GM18907 (cell line): ENCODE data around the gene MRPS35.

Source experiments
- ATAC-seq: cut with Tn5 transposase; IDR thresholded peaks from one replicate; pipeline ENCODE4 v1.9.1; 2021; ENCODE audit warnings: mild to moderate bottlenecking, moderate library complexity; ENCODE audit not compliant: unreplicated experiment

MRPS35 gene

GRCh38 chr12:27710592-27711316, at the start of gene MRPS35:
MRPS35 (plus strand) TSS chr12:27710832; CDS start chr12:27710844, 12 bp downstream.
- peak; percentile 98 for ATAC-seq

- ATAC-seq: no peak
Measured at GRCh38 chr12:27665704-27666103, 44.9 kb upstream of the MRPS35 start.

- ATAC-seq: no peak
Measured at GRCh38 chr12:27666510-27666909, 44.1 kb upstream of the MRPS35 start.

GRCh38 chr12:27667540-27667939, 43.1 kb upstream of the MRPS35 start:
- no peak for ATAC-seq

GRCh38 chr12:27672051-27672450, 38.6 kb upstream of the MRPS35 start:
- no peak for ATAC-seq

GRCh38 chr12:27672643-27673042, 38.0 kb upstream of the MRPS35 start:
- no peak for ATAC-seq

- no peak for ATAC-seq
Measured at GRCh38 chr12:27673101-27673718, 37.4 kb upstream of the MRPS35 start.

GRCh38 chr12:27674989-27675388, 35.6 kb upstream of the MRPS35 start:
- no peak for ATAC-seq

- no peak for ATAC-seq
Measured at GRCh38 chr12:27680619-27681018, 30.0 kb upstream of the MRPS35 start.

GRCh38 chr12:27682534-27682933, 28.1 kb upstream of the MRPS35 start:
- no peak for ATAC-seq

- ATAC-seq: no peak
Measured at GRCh38 chr12:27685274-27685673, 25.4 kb upstream of the MRPS35 start.

- ATAC-seq: no peak
Measured at GRCh38 chr12:27686147-27686546, 24.5 kb upstream of the MRPS35 start.

- ATAC-seq: no peak
Measured at GRCh38 chr12:27688671-27689070, 22.0 kb upstream of the MRPS35 start.

- ATAC-seq: no peak
Measured at GRCh38 chr12:27689558-27690180, 21.0 kb upstream of the MRPS35 start.

- no peak for ATAC-seq
Measured at GRCh38 chr12:27693403-27693802, 17.2 kb upstream of the MRPS35 start.

GRCh38 chr12:27695556-27696292, 14.9 kb upstream of the MRPS35 start:
- no peak for ATAC-seq

- no peak for ATAC-seq
Measured at GRCh38 chr12:27696293-27696652, 14.4 kb upstream of the MRPS35 start, which contains the start of gene REP15. REP15 (plus strand) TSS chr12:27696447; CDS start chr12:27696563, 116 bp downstream.

GRCh38 chr12:27696864-27697564, 13.6 kb upstream of the MRPS35 start:
- ATAC-seq: no peak

GRCh38 chr12:27703720-27704452, 6.7 kb upstream of the MRPS35 start:
- peak; percentile 88 for ATAC-seq

GRCh38 chr12:27705263-27705662, 5.4 kb upstream of the MRPS35 start:
- ATAC-seq: no peak
